ENCODE results near the gene LITAF.
"Not testable (repeated sequence)": the region's sequence is repeated elsewhere in the genome, so short reads cannot be mapped to it uniquely, and the experiment has no call there.

Gene LITAF

GRCh38 chr16:11511328-11511727 is 75.4 kb downstream of the LITAF start:
- no peak for TF ChIP-seq CTCF (IDR thresholded peaks at IDR 0.05; ENCODE audit: insufficient read depth, low read depth, low read length, missing control alignments)
- no peak overlapping the region for H3K4me3 ChIP-seq (ENCODE audit: low read length)
- no peak for DNase-seq (ENCODE audit: low read depth)

GRCh38 chr16:11510178-11510973 is 76.3 kb downstream of the LITAF start:
- no peak for DNase-seq (ENCODE audit: low read depth)
- no peak for TF ChIP-seq CTCF (IDR thresholded peaks at IDR 0.05; ENCODE audit: insufficient read depth, low read depth, low read length, missing control alignments)
- H3K4me3 ChIP-seq (ENCODE audit: low read length): no peak overlapping the region

GRCh38 chr16:11507991-11508390 is 78.7 kb downstream of the LITAF start:
- TF ChIP-seq CTCF (IDR thresholded peaks at IDR 0.05; ENCODE audit: insufficient read depth, low read depth, low read length, missing control alignments): no peak
- no peak overlapping the region for H3K4me3 ChIP-seq (ENCODE audit: low read length)
- DNase-seq (ENCODE audit: low read depth): no peak

- TF ChIP-seq CTCF (IDR thresholded peaks at IDR 0.05; ENCODE audit: insufficient read depth, low read depth, low read length, missing control alignments): no peak
- no peak for DNase-seq (ENCODE audit: low read depth)
Measured at GRCh38 chr16:11507350-11507749, 79.4 kb downstream of the LITAF start.

GRCh38 chr16:11506741-11507305 is 79.9 kb downstream of the LITAF start:
- no peak for TF ChIP-seq CTCF (IDR thresholded peaks at IDR 0.05; ENCODE audit: insufficient read depth, low read depth, low read length, missing control alignments)
- DNase-seq (ENCODE audit: low read depth): no peak
- no peak overlapping the region for H3K4me3 ChIP-seq (ENCODE audit: low read length)

More at GRCh38 chr16:11507350-11507749, 79.4 kb downstream of the LITAF start:
- no peak overlapping the region for H3K4me3 ChIP-seq (ENCODE audit: low read length)

GRCh38 chr16:11504261-11504660 is 82.5 kb downstream of the LITAF start:
- H3K4me3 ChIP-seq (ENCODE audit: low read length); DNase-seq (ENCODE audit: low read depth): not testable (repeated sequence)

GRCh38 chr16:11503566-11503965 is 83.2 kb downstream of the LITAF start:
- no peak overlapping the region for H3K4me3 ChIP-seq (ENCODE audit: low read length)
- TF ChIP-seq CTCF (IDR thresholded peaks at IDR 0.05; ENCODE audit: insufficient read depth, low read depth, low read length, missing control alignments): no peak
- DNase-seq (ENCODE audit: low read depth): no peak
